Measurements from ENCODE around the gene HIVEP2. TPM values are rescaled to one million over a fixed set of nuclear protein-coding genes. Genes with fewer than 3 reads are reported as not detected.

Gene HIVEP2
- total RNA-seq, 1 donor from 2014 or later, result 24.6 TPM

- Histone ChIP-seq H3K36me3 (ENCODE audit: control insufficient read depth, insufficient read depth, low read length) (no peaks in the 10 kb centered on the region), H3K4me3 (ENCODE audit: low read depth, low read length) (no peak overlapping the region), H3K27me3 (ENCODE audit: control insufficient read depth, insufficient read depth, low read length) (no peaks in the 10 kb centered on the region)
- no peak for DNase-seq (ENCODE audit: low read depth)
- TF ChIP-seq CTCF (IDR thresholded peaks at IDR 0.05; ENCODE audit: insufficient read depth, low read length, poor library complexity, severe bottlenecking), result peak; percentile 25
These were observed 2.2 kb downstream of the HIVEP2 start for GRCh38 chr6:142942805-142943227.

DNA sequence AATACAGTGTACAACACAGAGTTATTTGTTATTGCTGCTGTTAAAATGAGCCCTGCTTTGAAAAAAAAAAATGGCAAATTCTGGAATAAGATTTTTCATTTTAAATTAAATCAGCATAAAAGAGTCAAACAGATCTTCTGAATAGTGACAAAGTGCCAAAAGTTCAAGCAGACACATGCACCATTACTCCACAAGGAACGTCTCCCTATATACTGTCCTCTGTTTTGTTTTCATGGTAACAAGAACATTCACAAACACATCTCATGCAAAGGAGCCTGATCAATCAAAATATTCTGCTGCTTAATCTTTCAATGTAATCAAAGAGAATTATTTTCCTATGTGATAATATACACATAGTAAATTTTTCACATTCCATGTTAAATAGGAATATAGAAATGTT is 2.7 kb downstream of the HIVEP2 start:
- DNase-seq (ENCODE audit: low read depth), result no peak
- TF ChIP-seq CTCF (IDR thresholded peaks at IDR 0.05; ENCODE audit: insufficient read depth, low read length, poor library complexity, severe bottlenecking), result no peak
- H3K36me3 ChIP-seq (ENCODE audit: control insufficient read depth, insufficient read depth, low read length), result no peaks in the 10 kb centered on the region
- H3K4me3 ChIP-seq (ENCODE audit: low read depth, low read length), result no peak overlapping the region
- no peaks in the 10 kb centered on the region for H3K27me3 ChIP-seq (ENCODE audit: control insufficient read depth, insufficient read depth, low read length)

DNA sequence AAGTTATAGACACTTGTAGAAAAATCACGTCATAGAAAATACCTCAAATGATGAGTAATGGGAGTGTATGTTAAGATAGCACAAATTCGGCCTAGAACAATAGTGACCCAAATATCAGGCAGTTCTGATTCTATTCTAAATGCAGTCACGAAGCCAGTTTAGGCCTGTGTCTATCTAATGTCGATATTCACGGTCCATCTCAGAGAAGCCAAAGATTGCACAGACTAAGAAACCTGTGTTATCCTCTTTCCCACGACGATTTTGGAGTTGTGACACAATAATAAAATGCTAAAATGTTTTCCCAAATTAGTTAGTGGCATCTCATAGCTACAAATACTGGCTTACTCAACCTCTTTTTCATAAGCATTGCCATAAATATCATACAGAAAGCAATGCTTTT is 4.0 kb downstream of the HIVEP2 start:
- no peaks in the 10 kb centered on the region for H3K36me3 ChIP-seq (ENCODE audit: control insufficient read depth, insufficient read depth, low read length)
- no peak for DNase-seq (ENCODE audit: low read depth)

GRCh38 chr6:142940487-142940886 is 4.5 kb downstream of the HIVEP2 start:
- no peak for DNase-seq (ENCODE audit: low read depth)
- Histone ChIP-seq H3K36me3 (ENCODE audit: control insufficient read depth, insufficient read depth, low read length) (no peaks in the 10 kb centered on the region), H3K4me3 (ENCODE audit: low read depth, low read length) (no peak overlapping the region), H3K27me3 (ENCODE audit: control insufficient read depth, insufficient read depth, low read length) (no peaks in the 10 kb centered on the region)
- TF ChIP-seq CTCF (IDR thresholded peaks at IDR 0.05; ENCODE audit: insufficient read depth, low read length, poor library complexity, severe bottlenecking), result no peak

More for the DNA sequence above, 4.0 kb downstream of the HIVEP2 start:
- TF ChIP-seq CTCF (IDR thresholded peaks at IDR 0.05; ENCODE audit: insufficient read depth, low read length, poor library complexity, severe bottlenecking), result no peak
- Histone ChIP-seq H3K27me3 (ENCODE audit: control insufficient read depth, insufficient read depth, low read length) (no peaks in the 10 kb centered on the region), H3K4me3 (ENCODE audit: low read depth, low read length) (no peak overlapping the region)

DNA sequence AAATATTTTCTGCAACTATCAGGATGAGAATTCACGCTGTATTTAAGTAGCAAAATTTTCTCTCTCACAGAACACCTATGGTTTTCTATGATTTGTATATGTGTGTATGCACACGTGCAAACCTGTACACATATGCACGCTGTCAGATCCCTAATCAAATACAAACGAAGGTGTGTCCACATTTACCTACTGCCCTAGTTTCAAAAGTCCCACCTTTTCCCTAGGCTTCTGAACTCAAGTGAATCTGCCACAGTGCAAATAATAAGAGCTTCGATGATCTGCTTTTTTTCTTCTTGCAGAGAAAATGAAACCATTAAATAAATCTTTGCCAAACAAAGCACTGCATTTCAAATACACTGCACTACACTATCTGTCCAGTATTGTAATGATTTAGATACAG is 6.5 kb downstream of the HIVEP2 start:
- TF ChIP-seq CTCF (IDR thresholded peaks at IDR 0.05; ENCODE audit: insufficient read depth, low read length, poor library complexity, severe bottlenecking), result no peak
- Histone ChIP-seq H3K36me3 (ENCODE audit: control insufficient read depth, insufficient read depth, low read length) (no peaks in the 10 kb centered on the region), H3K27me3 (ENCODE audit: control insufficient read depth, insufficient read depth, low read length) (no peaks in the 10 kb centered on the region), H3K4me3 (ENCODE audit: low read depth, low read length) (no peak overlapping the region)
- no peak for DNase-seq (ENCODE audit: low read depth)

DNA sequence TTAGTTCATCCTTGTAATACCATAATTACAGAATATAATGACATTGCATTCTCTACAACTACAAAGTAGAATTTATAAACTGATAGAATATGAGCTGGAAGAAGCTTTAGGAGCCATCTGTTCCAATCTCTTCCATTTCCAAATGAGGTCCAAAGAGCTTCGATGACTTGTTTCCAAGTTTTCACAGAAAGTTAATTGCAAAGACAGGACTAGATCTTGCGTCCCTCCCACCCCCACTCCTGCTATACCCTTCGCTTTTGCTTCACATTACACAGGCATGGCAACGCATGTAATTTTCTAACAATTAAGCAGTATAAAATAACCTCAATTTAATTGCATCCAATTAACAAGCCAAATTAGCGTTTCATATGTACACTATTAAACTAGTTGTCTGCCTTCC is 7.0 kb downstream of the HIVEP2 start:
- Histone ChIP-seq H3K36me3 (ENCODE audit: control insufficient read depth, insufficient read depth, low read length) (no peaks in the 10 kb centered on the region), H3K27me3 (ENCODE audit: control insufficient read depth, insufficient read depth, low read length) (no peaks in the 10 kb centered on the region), H3K4me3 (ENCODE audit: low read depth, low read length) (no peak overlapping the region)
- DNase-seq (ENCODE audit: low read depth), result no peak
- no peak for TF ChIP-seq CTCF (IDR thresholded peaks at IDR 0.05; ENCODE audit: insufficient read depth, low read length, poor library complexity, severe bottlenecking)
